GM21717 (cell line): ENCODE data around the gene EHMT1.
"Not testable (repeated sequence)": the region's sequence is repeated elsewhere in the genome, so short reads cannot be mapped to it uniquely, and the experiment has no call there.

Source experiments
- ATAC-seq: cut with Tn5 transposase; IDR thresholded peaks from one replicate; pipeline ENCODE4 v1.9.1; 2021; ENCODE audit warnings: mild to moderate bottlenecking, moderate library complexity; ENCODE audit not compliant: unreplicated experiment

EHMT1 gene

GRCh38 chr9:137778914-137779313 lies 160.1 kb downstream of the EHMT1 start:
- no peak for ATAC-seq

DNA sequence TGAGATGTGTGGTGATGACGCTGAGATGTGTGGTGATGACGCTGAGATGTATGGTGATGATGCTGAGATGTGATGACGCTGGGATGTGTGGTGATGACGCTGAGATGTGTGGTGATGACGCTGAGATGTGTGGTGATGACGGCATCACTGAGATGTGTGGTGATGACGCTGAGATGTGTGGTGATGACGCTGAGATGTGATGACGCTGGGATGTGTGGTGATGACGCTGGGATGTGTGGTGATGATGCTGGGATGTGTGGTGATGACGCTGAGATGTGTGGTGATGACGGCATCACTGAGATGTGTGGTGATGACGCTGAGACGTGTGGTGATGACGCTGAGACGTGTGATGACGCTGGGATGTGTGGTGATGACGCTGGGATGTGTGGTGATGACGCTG lies 161.2 kb downstream of the EHMT1 start:
- ATAC-seq: not testable (repeated sequence)

DNA sequence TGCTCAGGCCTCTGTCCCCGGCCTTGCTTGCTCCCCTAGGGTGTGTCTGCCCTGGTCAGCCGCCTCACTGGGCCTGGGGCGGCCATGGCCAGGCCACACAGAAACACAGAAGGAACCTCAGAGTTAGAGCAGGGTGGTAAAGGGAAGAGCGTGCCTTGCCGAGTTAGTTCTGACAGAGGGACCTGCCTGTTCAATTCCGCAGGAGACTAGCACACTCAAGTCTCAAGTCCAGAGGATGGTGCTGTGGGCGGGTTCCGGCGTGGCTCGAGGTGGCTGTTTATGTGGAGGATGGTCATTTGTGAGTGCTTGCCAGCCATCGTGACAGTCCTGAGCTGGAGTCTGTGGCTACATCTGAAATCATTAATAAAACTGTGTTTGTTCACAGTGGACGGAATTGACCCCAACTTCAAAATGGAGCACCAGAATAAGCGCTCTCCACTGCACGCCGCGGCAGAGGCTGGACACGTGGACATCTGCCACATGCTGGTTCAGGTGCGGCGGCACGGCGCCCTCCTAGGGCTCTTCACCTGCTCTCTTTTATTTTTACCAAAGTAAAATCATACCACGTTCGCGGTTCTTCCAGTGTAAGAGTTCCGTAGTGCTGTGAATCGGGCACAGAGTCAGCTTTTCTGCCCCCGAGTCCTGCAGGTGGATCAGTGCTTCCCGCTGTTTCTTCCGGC lies 163.2 kb downstream of the EHMT1 start:
- no peak for ATAC-seq

DNA sequence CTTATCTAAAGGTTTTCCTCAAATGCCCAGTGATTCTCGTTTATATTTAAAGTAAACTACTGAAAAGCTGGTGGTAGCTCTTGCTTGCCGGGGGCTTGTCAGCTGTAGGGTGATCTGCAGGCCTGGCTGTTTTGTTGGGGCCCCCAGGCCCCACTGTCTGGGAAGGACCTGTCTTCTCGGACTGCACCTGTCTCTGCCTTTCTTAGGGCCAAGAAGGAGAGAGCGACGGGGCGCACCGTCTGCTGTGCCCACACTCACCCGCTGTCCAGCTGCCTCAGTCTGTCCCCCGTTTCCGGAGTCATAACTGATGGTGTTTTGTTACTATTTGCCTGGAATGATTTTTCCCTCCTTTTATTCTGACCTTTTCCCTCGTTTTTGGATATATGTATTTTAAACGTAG lies 164.7 kb downstream of the EHMT1 start:
- no peak for ATAC-seq

DNA sequence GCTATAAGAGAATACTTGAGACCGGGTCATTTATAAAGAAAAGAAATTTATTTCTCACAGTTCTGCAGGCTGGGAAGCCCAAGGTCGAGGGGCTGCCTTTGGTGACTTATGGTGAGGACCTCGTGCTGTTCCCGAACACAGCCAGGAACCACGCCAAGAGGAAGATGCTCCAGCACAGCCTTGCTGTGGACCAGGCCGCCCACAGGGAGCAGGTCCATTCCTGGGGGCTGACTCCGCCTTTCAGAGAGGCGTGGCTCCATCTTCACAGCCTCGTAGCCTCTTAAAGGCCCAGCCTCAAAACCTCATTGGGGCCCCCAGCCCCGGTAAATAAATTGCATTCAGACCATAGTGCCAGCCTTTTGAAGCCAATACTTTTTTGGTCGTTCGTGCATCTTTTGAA lies 165.2 kb downstream of the EHMT1 start:
- no peak for ATAC-seq

- no peak for ATAC-seq
These were observed 166.1 kb downstream of the EHMT1 start for GRCh38 chr9:137784641-137785513.

- no peak for ATAC-seq
These were observed 166.9 kb downstream of the EHMT1 start for GRCh38 chr9:137785704-137786161.

GRCh38 chr9:137786511-137786920 lies 167.7 kb downstream of the EHMT1 start:
- ATAC-seq: no peak

DNA sequence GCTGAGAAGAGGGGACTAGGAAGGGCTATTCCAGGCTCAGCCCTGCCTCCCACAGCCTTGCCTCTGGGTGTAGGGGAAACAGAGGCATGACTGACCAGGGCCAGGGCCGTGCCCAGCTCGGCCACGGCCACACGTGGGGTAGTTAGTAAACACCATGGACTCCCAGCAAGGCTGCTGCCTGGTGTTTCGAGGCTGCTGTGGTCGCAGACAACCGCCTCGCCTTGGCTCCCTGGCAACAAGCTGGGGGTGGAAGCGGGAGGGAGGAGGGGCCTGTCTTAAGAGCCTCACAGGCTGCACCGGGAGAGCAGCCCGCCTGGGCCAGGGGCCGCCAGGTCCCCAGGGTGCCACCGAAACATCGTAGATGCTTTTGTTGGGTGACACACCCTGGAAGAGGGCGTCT lies 168.6 kb downstream of the EHMT1 start:
- ATAC-seq: no peak

- no peak for ATAC-seq
These were observed 169.1 kb downstream of the EHMT1 start for GRCh38 chr9:137787786-137788505.

GRCh38 chr9:137788561-137789294 lies 169.9 kb downstream of the EHMT1 start:
- no peak for ATAC-seq

GRCh38 chr9:137789295-137789895 lies 170.6 kb downstream of the EHMT1 start:
- no peak for ATAC-seq

GRCh38 chr9:137791947-137792346 lies 173.1 kb downstream of the EHMT1 start:
- no peak for ATAC-seq

GRCh38 chr9:137793196-137793841 lies 174.5 kb downstream of the EHMT1 start:
- no peak for ATAC-seq

DNA sequence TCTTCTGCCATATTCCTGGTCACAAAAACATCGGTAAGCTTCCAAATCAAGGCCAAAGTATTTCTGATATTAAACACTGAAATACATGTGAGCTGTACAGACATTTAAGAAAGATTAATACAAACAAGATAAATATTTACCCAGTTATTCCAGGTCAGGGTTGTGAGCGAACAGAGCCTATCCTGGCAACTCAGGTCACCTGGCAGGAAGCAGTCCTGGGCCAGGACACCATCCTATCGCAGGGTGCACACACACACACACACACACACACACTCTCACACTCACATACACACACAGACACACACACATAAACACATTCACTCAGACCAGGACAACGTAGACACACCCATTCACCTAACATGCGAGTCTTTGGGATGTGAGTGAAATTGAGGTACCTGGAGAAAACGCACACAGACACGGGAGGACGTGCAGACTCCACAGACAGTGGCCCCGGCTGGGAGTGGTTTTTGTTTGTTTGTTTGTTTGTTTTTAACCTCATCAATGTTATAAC lies 176.4 kb downstream of the EHMT1 start:
- no peak for ATAC-seq

DNA sequence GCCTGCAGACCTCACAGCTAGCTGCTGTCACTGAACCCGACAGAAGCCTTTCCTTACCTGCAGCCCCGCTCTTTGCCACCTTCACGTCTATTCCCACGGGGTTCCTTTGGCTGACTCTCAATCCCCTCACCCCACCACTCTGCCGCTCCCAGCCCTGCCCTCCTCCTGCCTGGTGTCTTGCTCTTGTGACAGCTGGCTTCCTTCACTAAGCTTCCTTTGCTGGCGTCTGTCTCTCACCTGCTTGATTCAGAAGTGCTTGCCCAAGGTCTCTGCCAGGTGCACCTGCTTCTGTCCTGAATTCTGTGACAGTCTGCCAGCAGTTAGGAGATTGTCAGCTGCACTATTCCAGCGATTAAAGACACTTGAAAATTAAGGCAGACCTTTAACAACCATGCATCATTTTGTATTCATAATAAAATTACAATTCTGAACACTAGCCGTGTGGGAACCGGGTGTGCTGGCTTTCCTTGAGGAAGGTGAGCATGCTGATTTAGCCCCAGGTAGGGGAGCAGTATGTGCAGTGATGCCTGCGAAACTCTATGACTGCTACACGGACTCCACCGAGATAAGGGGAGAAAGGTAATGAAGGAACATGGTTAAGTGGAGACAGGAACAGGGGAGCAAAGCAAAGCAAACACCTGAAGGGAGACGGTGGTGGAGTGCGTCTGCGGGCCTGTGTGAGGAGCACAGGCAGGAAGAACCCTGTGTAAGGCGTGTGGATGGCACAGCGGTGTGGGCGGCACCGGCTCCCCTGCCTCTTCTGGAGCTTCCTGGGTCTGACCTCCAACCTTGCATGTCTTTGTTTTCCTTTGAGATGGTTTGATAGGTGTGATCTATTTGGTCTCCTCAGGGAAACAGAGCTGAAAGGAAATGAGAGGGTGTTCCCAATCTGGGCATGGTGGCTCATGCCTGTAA lies 178.7 kb downstream of the EHMT1 start:
- no peak for ATAC-seq

- ATAC-seq: no peak
These were observed 179.3 kb downstream of the EHMT1 start for GRCh38 chr9:137798142-137798541.

DNA sequence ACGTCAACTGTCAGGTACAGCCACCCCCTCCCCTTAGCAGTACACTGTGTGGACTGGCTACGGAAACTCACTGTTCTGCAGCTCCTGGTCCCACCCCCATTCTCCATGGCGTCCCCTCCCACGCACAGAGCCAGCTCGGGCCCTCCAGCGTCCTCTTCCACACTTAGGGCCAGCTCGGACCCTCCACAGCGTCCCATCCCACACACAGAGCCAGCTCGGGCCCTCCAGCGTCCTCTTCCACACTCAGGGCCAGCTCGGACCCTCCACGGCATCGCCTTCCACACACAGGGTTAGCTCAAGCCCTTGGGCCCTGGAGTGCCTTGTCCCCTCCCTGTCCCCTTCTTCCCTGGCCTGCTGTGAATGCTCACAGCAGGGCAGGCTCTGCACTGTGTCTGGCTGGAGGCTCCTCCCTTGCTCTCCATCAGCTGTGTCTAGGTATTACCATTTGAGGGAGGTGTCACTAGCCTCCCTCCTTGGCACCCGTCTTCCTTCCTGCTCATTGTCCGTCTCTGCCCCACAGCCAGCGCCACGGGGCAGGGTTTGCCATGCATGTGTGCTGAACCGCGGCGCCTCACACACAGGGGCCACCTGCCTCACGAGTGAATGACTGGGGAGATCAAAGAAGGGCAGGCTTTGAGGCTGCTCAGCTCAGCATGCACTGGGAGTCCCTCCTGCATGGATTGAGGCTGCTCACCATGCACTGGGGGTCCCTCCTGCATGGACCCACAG lies 180.3 kb downstream of the EHMT1 start:
- no peak for ATAC-seq
